Activated CD8-positive, alpha-beta memory T cell treated with anti-CD3 and anti-CD28 coated beads for 48 hours (primary cell): ENCODE results near the gene FAM83D.
A peak's percentile ranks its signal among the peaks of the same experiment; 100 is the strongest.
"Not testable (repeated sequence)": the region's sequence is repeated elsewhere in the genome, so short reads cannot be mapped to it uniquely, and the experiment has no call there.

Source experiments
- DNase-seq, 3 experiments: peaks; one replicate each; pipeline ENCODE4 v3.0.0-alpha.2; 2020; ENCODE audit warnings: low read depth in 2 of 3, low spot score in 2 of 3

The FAM83D gene

GRCh38 chr20:38932457-38933120 is 6.4 kb downstream of the FAM83D start:
- no peak for DNase-seq

- DNase-seq, result no peak
Measured at GRCh38 chr20:38934530-38934929, 8.3 kb downstream of the FAM83D start.

GRCh38 chr20:38935285-38935684 is 9.1 kb downstream of the FAM83D start:
- DNase-seq, result no peak

GRCh38 chr20:38935967-38936407 is 9.8 kb downstream of the FAM83D start:
- DNase-seq, result no peak

- no peak for DNase-seq
Measured at GRCh38 chr20:38937000-38937399, 10.8 kb downstream of the FAM83D start.

GRCh38 chr20:38937978-38938473 is 11.8 kb downstream of the FAM83D start:
- DNase-seq, result no peak

- no peak for DNase-seq
Measured at GRCh38 chr20:38939686-38940085, 13.5 kb downstream of the FAM83D start.

- no peak for DNase-seq
Measured at GRCh38 chr20:38940644-38941043, 14.4 kb downstream of the FAM83D start.

- no peak for DNase-seq
Measured at GRCh38 chr20:38941726-38942389, 15.6 kb downstream of the FAM83D start.

- no peak for DNase-seq
Measured at GRCh38 chr20:38945012-38945411, 18.8 kb downstream of the FAM83D start.

- DNase-seq, result no peak
Measured at GRCh38 chr20:38946836-38947235, 20.6 kb downstream of the FAM83D start.

GRCh38 chr20:38947931-38948362 is 21.7 kb downstream of the FAM83D start:
- DNase-seq, result no peak

- no peak for DNase-seq
Measured at GRCh38 chr20:38950254-38950653, 24.0 kb downstream of the FAM83D start.

GRCh38 chr20:38951611-38952010 is 25.4 kb downstream of the FAM83D start:
- DNase-seq, result no peak

- no peak for DNase-seq
Measured at GRCh38 chr20:38952153-38952552, 25.9 kb downstream of the FAM83D start.

GRCh38 chr20:38953630-38954340 is 27.6 kb downstream of the FAM83D start:
- no peak for DNase-seq

GRCh38 chr20:38957235-38957876 is 31.1 kb downstream of the FAM83D start:
- no peak for DNase-seq

GRCh38 chr20:38957915-38958485 is 31.8 kb downstream of the FAM83D start:
- no peak for DNase-seq

- not testable (repeated sequence) for DNase-seq
Measured at GRCh38 chr20:38960187-38960687, 34.0 kb downstream of the FAM83D start.

GRCh38 chr20:38961530-38962043 is 35.4 kb downstream of the FAM83D start:
- peak in 2 of 3 experiments; percentile 7 to 15 for DNase-seq
